HCT116 (cell line): ENCODE data around the gene NDUFAF4. TPM values are rescaled to one million over a fixed set of nuclear protein-coding genes. Genes with fewer than 3 reads are reported as not detected.

Experiments
- ATAC-seq: fragments of 200-7000 bp; cut with Tn5 transposase; 2 replicates; pipeline ENCODE4 v1.9.1; 2020; ENCODE audit warnings: mild to moderate bottlenecking, moderate library complexity
- BruUV-seq: library from RNA; stranded (reverse); fragments of 400-500 nt; replicated peaks from 2 replicates; lab custom pipeline; 2021; lab: Mats Ljungman, UMichigan
- CTCF ChIA-PET: fragments of 300-600 bp; sonication (Branson Sonifier 250); formaldehyde crosslinking; loops from one replicate; lab custom pipeline; 2021; ENCODE audit warnings: antibody characterized with exemption; lab: Charles Lee
- POLR2A ChIA-PET: fragments of 300-600, 350-600 bp; sonication (Branson Sonifier 250); formaldehyde crosslinking; loops from one replicate; lab custom pipeline; 2021; ENCODE audit warnings: antibody characterized with exemption; lab: Charles Lee
- RAD21 ChIA-PET, 2 experiments: fragments of 300-600 bp; sonication (Branson Sonifier 250); formaldehyde crosslinking; loops; one replicate each; lab custom pipeline; 2023; ENCODE audit warnings: low total read pairs in 2 of 2; ENCODE audit not compliant: uncharacterized antibody in 2 of 2, unreplicated experiment in 2 of 2, low non-redundant PET in 1 of 2; lab: Charles Lee
- DNase-seq: peaks from one replicate; pipeline ENCODE4 v3.0.0-alpha.2; 2010; ENCODE audit warnings: low read depth, low spot score
- H2AFZ ChIP-seq: fragments of 200-600 bp; shearing (Covaris generic), sonication (generic); 2 replicates; pipeline ENCODE4 v1.6.1; 2017; ENCODE audit warnings: low read depth, mixed run types, mixed read lengths, antibody characterized with exemption, low read length; ENCODE audit not compliant: poor library complexity, severe bottlenecking
- H3K27ac ChIP-seq: 2 replicates; pipeline ENCODE4 v1.5.1; 2012; ENCODE audit warnings: low read depth, low read length
- H3K27me3 ChIP-seq: fragments of 200-600 bp; sonication (generic); 2 replicates; pipeline ENCODE4 v1.6.1; 2016; ENCODE audit warnings: mixed run types, low read length, mixed read lengths; ENCODE audit not compliant: insufficient read depth
- H3K36me3 ChIP-seq, 2 experiments: fragments of 200-500 bp in 1 of 2; fragments of 200-600 bp in 1 of 2; sonication (Bioruptor generic) in 1 of 2; sonication (generic) in 1 of 2; 2 replicates each; pipeline versions ENCODE4 v1.5.1 to v1.6.1; 2014 to 2016; ENCODE audit warnings: low read length in 2 of 2, inconsistent platforms in 1 of 2, mixed read lengths in 1 of 2, mixed run types in 1 of 2; ENCODE audit not compliant: insufficient read depth in 2 of 2, control insufficient read depth in 1 of 2
- H3K4me1 ChIP-seq, 2 experiments: fragments of 200-600 bp in 1 of 2; sonication (generic) in 1 of 2; 2 replicates each; pipeline versions ENCODE4 v1.5.1 to v1.6.1; 2012 to 2017; ENCODE audit warnings: low read length in 2 of 2, inconsistent platforms in 1 of 2, mild to moderate bottlenecking in 1 of 2, mixed read lengths in 1 of 2, mixed run types in 1 of 2, moderate library complexity in 1 of 2; ENCODE audit not compliant: insufficient read depth in 2 of 2, control insufficient read depth in 1 of 2
- H3K4me2 ChIP-seq: fragments of 200-600 bp; sonication (generic); 2 replicates; pipeline ENCODE4 v1.6.1; 2017; ENCODE audit warnings: mixed run types, low read length, mixed read lengths
- H3K4me3 ChIP-seq, 2 experiments: fragments of 200-600 bp in 1 of 2; sonication (generic) in 1 of 2; replicated peaks in 1 of 2; 2 replicates each; pipeline ENCODE4 v1.5.1; 2011 to 2016; ENCODE audit warnings: low read length in 2 of 2, control low read depth in 1 of 2, low read depth in 1 of 2, mild to moderate bottlenecking in 1 of 2, mixed read lengths in 1 of 2, mixed run types in 1 of 2
- H3K79me2 ChIP-seq: fragments of 200-600 bp; sonication (generic); 2 replicates; pipeline ENCODE4 v1.6.1; 2017; ENCODE audit warnings: mild to moderate bottlenecking, mixed run types, low read length, moderate library complexity, mixed read lengths; ENCODE audit not compliant: insufficient read depth
- H3K9ac ChIP-seq: fragments of 200-600 bp; sonication (generic); 2 replicates; pipeline ENCODE4 v1.6.1; 2016; ENCODE audit warnings: low read length, mixed read lengths
- H3K9me2 ChIP-seq: fragments of 200-600 bp; sonication (generic), shearing (Covaris generic); 2 replicates; pipeline ENCODE4 v1.6.1; 2017; ENCODE audit warnings: mixed run types, mild to moderate bottlenecking, moderate library complexity; ENCODE audit not compliant: insufficient read depth
- H3K9me3 ChIP-seq, 2 experiments: fragments of 200-500 bp in 1 of 2; fragments of 200-600 bp in 1 of 2; sonication (Bioruptor generic) in 1 of 2; sonication (generic) in 1 of 2; 2 replicates each; pipeline ENCODE4 v1.6.1; 2014 to 2017; ENCODE audit warnings: low read length in 2 of 2, mixed read lengths in 2 of 2, inconsistent platforms in 1 of 2, low read depth in 1 of 2, mild to moderate bottlenecking in 1 of 2, mixed run types in 1 of 2, moderate library complexity in 1 of 2; ENCODE audit not compliant: control insufficient read depth in 1 of 2, insufficient read depth in 1 of 2
- H4K20me1 ChIP-seq: fragments of 200-600 bp; sonication (generic), shearing (Covaris generic); 2 replicates; pipeline ENCODE4 v1.6.1; 2017; ENCODE audit warnings: mixed run types, mild to moderate bottlenecking, moderate library complexity; ENCODE audit not compliant: insufficient read depth
- EGR1 ChIP-seq: IDR thresholded peaks from 2 replicates; pipeline ENCODE4 v1.6.1; 2012; ENCODE audit warnings: low read depth
- JUND ChIP-seq: IDR thresholded peaks from 2 replicates; pipeline ENCODE4 v1.6.1; 2012
- MAX ChIP-seq: IDR thresholded peaks from 2 replicates; pipeline ENCODE4 v1.6.1; 2012
- POLR2AphosphoS5 ChIP-seq: IDR thresholded peaks from 2 replicates; pipeline ENCODE4 v1.6.1; 2011; ENCODE audit warnings: mild to moderate bottlenecking, low read depth, low read length, moderate library complexity
- TCF7L2 ChIP-seq: IDR thresholded peaks from 2 replicates; pipeline ENCODE4 v1.7.0; 2011; ENCODE audit warnings: borderline replicate concordance, inconsistent platforms; ENCODE audit not compliant: insufficient read depth, insufficient read length; ENCODE audit errors: extremely low read depth
- intact Hi-C: fragments of 100-400 bp; cut with micrococcal nuclease; formaldehyde crosslinking; loops from 2 replicates; pipeline ENCODE4 v1.10.0; 2022
- total RNA-seq: library from RNA; stranded (reverse); gene quantifications from one replicate; pipeline ENCODE4 v1.2.1, GENCODE V29; 2021; ENCODE audit not compliant: unreplicated experiment

NDUFAF4 gene
- total RNA-seq, 1 experiment from 2014 or later: 62.4 TPM

- no peak overlapping the region for H3K27ac ChIP-seq
- H4K20me1 ChIP-seq: no peaks in the 10 kb centered on the region
- BruUV-seq: no TSS peak
- no peaks in the 10 kb centered on the region for H3K9me3 ChIP-seq
- intact Hi-C loops: no loop called here
- no peak overlapping the region for H3K9ac ChIP-seq
- no peaks in the 10 kb centered on the region for H3K79me2 ChIP-seq
- ChIA-PET POLR2A (no interaction called here), CTCF (no interaction called here), RAD21 (no interaction called here)
- no peak overlapping the region for H2AFZ ChIP-seq
- ATAC-seq: no peak
- H3K9me2 ChIP-seq: no peaks in the 10 kb centered on the region
- no peak for DNase-seq
- H3K4me2 ChIP-seq: no peak overlapping the region
- TF ChIP-seq TCF7L2 (no peak), MAX (no peak), JUND (no peak)
- H3K4me3 ChIP-seq: no peak overlapping the region
- H3K27me3 ChIP-seq: no peaks in the 10 kb centered on the region
- no peaks in the 10 kb centered on the region for H3K4me1 ChIP-seq
- H3K36me3 ChIP-seq: no peaks in the 10 kb centered on the region
These were observed 35.1 kb downstream of the NDUFAF4 start for GRCh38 chr6:96862560-96862959.

- Histone ChIP-seq H3K9me2 (no peaks in the 10 kb centered on the region), H3K4me2 (no peak overlapping the region), H3K79me2 (no peaks in the 10 kb centered on the region), H3K27me3 (no peaks in the 10 kb centered on the region), H3K4me1 (no peaks in the 10 kb centered on the region), H3K4me3 (no peak overlapping the region), H3K9ac (no peak overlapping the region), H3K27ac (no peak overlapping the region), H3K36me3 (no peaks in the 10 kb centered on the region), H2AFZ (no peak overlapping the region), H3K9me3 (no peaks in the 10 kb centered on the region), H4K20me1 (no peaks in the 10 kb centered on the region)
- ATAC-seq (no peak), DNase-seq (no peak)
- RAD21 ChIA-PET: no interaction called here
- intact Hi-C loops: no loop called here
- TF ChIP-seq POLR2AphosphoS5: no peak
- no peak for TF ChIP-seq EGR1
- BruUV-seq: no TSS peak
- POLR2A ChIA-PET: no interaction called here
- CTCF ChIA-PET: no interaction called here
These were observed 36.1 kb downstream of the NDUFAF4 start for GRCh38 chr6:96861588-96861987.
